ENCODE results near the gene CTSK.
"Not testable (repeated sequence)": the region's sequence is repeated elsewhere in the genome, so short reads cannot be mapped to it uniquely, and the experiment has no call there.

The CTSK gene

DNA sequence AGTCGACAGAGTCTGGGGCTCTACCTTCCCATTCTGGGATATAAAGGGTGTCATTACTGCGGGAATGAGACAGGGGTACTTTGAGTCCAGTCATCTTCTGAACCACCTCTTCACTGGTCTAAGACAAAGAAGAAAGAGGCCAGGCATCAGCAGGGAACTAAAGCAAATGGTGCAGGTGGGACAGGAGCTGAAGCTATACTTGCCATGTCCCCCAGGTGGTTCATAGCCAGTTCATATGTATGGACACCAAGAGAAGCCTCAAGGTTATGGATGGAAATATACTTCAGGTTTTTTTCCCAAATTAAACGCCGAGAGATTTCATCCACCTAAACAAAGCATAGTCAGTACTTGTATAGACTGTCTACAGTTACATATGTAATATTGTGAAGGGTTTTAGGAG, 2.2 kb downstream of the CTSK start:
- H3K9ac ChIP-seq (ENCODE audit: low read length), result no peak overlapping the region
- H3K27me3 ChIP-seq (ENCODE audit: control insufficient read depth, insufficient read depth, low read length), result no peaks in the 10 kb centered on the region
- peaks cover 4% of the 10 kb centered on the region; the same call in 1 of the 2 replicates for H3K36me3 ChIP-seq (ENCODE audit: control insufficient read depth, insufficient read depth, low read length)
- H3K4me1 ChIP-seq (ENCODE audit: control insufficient read depth, insufficient read depth, low read length), result peaks cover 31% of the 10 kb centered on the region
- H3K4me3 ChIP-seq (ENCODE audit: low read depth, low read length), result no peak overlapping the region
- no peak overlapping the region for H3K27ac ChIP-seq (ENCODE audit: low read depth, low read length)
- no peaks in the 10 kb centered on the region for H3K9me3 ChIP-seq (ENCODE audit: control insufficient read depth, insufficient read depth, low read depth, low read length)

GRCh38 chr1:150804671-150805070, 3.4 kb downstream of the CTSK start:
- Histone ChIP-seq H3K9me3 (ENCODE audit: control insufficient read depth, insufficient read depth, low read depth, low read length) (no peaks in the 10 kb centered on the region), H3K27me3 (ENCODE audit: control insufficient read depth, insufficient read depth, low read length) (no peaks in the 10 kb centered on the region), H3K27ac (ENCODE audit: low read depth, low read length) (no peak overlapping the region), H3K4me1 (ENCODE audit: control insufficient read depth, insufficient read depth, low read length) (peaks cover 31% of the 10 kb centered on the region), H3K9ac (ENCODE audit: low read length) (no peak overlapping the region), H3K4me3 (ENCODE audit: low read depth, low read length) (no peak overlapping the region), H3K36me3 (ENCODE audit: control insufficient read depth, insufficient read depth, low read length) (no peaks in the 10 kb centered on the region)

- H3K27me3 ChIP-seq (ENCODE audit: control insufficient read depth, insufficient read depth, low read length), result no peaks in the 10 kb centered on the region
- H3K36me3 ChIP-seq (ENCODE audit: control insufficient read depth, insufficient read depth, low read length), result no peaks in the 10 kb centered on the region
- H3K9me3 ChIP-seq (ENCODE audit: control insufficient read depth, insufficient read depth, low read depth, low read length), result no peaks in the 10 kb centered on the region
- H3K9ac ChIP-seq (ENCODE audit: low read length), result no peak overlapping the region
- H3K4me3 ChIP-seq (ENCODE audit: low read depth, low read length), result no peak overlapping the region
- no peak overlapping the region for H3K27ac ChIP-seq (ENCODE audit: low read depth, low read length)
- H3K4me1 ChIP-seq (ENCODE audit: control insufficient read depth, insufficient read depth, low read length), result peaks cover 21% of the 10 kb centered on the region
Measured at GRCh38 chr1:150799089-150799488, 9.0 kb downstream of the CTSK start.

GRCh38 chr1:150798525-150798924, 9.5 kb downstream of the CTSK start:
- Histone ChIP-seq H3K9me3 (ENCODE audit: control insufficient read depth, insufficient read depth, low read depth, low read length) (no peaks in the 10 kb centered on the region), H3K4me1 (ENCODE audit: control insufficient read depth, insufficient read depth, low read length) (peaks cover 21% of the 10 kb centered on the region), H3K4me3 (ENCODE audit: low read depth, low read length) (no peak overlapping the region), H3K27ac (ENCODE audit: low read depth, low read length) (no peak overlapping the region), H3K9ac (ENCODE audit: low read length) (no peak overlapping the region), H3K27me3 (ENCODE audit: control insufficient read depth, insufficient read depth, low read length) (no peaks in the 10 kb centered on the region), H3K36me3 (ENCODE audit: control insufficient read depth, insufficient read depth, low read length) (no peaks in the 10 kb centered on the region)

DNA sequence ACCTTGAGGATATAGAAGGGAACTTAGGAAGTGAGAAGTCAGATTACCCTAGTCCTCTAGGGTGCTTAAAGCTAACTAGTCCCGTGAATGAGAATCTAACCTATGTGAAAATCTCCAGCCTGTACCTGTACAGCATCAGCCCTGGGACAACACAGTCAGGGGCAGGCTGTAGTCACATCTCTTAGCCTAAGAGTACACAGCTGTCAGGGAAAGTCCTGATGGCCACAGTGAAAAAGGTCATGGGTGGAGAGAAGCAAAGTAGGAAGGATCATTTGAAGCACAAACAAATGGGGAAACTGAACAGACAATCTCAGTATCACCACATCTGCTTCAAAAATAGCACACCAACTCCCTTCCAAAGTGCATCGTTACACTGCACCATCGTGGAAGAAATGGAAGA, 11.7 kb downstream of the CTSK start:
- no peaks in the 10 kb centered on the region for H3K36me3 ChIP-seq (ENCODE audit: control insufficient read depth, insufficient read depth, low read length)
- no peak overlapping the region for H3K4me3 ChIP-seq (ENCODE audit: low read depth, low read length)
- H3K27ac ChIP-seq (ENCODE audit: low read depth, low read length), result no peak overlapping the region

DNA sequence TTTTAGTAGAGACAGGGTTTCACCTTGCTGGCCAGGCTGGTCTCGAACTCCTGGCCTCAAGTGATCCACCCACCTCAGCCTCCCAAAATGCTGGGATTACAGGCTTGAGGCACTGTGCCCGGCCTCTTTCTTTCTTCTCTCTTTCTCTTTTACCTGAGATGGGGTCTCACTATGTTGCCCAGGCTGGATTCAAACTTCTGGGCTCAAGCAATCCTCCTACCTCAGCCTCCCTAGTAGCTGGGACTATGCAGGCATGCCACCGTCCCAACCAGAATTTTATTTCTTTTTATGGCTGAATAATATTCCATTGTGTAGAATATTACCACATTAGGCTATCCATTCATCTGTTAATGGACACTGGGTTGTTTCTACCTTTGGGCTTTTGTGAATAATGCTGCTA, 14.3 kb downstream of the CTSK start:
- H3K4me1 ChIP-seq (ENCODE audit: control insufficient read depth, insufficient read depth, low read length), result peaks cover 14% of the 10 kb centered on the region
- not testable (repeated sequence) for H3K4me3 ChIP-seq (ENCODE audit: low read depth, low read length); H3K27ac ChIP-seq (ENCODE audit: low read depth, low read length); H3K36me3 ChIP-seq (ENCODE audit: control insufficient read depth, insufficient read depth, low read length); H3K9me3 ChIP-seq (ENCODE audit: control insufficient read depth, insufficient read depth, low read depth, low read length); H3K27me3 ChIP-seq (ENCODE audit: control insufficient read depth, insufficient read depth, low read length); H3K9ac ChIP-seq (ENCODE audit: low read length)

More for the DNA sequence above, 11.7 kb downstream of the CTSK start:
- Histone ChIP-seq H3K4me1 (ENCODE audit: control insufficient read depth, insufficient read depth, low read length) (peaks cover 21% of the 10 kb centered on the region), H3K9me3 (ENCODE audit: control insufficient read depth, insufficient read depth, low read depth, low read length) (no peaks in the 10 kb centered on the region), H3K9ac (ENCODE audit: low read length) (no peak overlapping the region), H3K27me3 (ENCODE audit: control insufficient read depth, insufficient read depth, low read length) (no peaks in the 10 kb centered on the region)

DNA sequence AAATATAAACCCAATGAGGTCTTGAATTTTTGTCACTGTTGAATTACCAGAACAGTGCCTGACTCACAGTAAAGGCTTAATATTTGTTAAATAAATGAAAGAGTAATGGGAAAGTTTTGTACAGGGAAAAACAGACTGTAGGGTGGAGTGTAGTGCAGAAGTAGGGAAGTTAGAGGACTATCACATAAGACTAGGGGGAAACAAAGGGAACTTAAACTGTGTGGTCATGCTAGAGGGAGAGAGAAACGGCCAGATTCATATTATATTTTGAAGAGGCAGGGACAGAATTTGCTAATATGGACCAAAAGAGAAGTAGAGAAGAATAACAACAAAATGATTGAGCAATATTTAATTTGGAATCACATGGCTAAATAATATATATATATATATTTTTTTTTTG, 14.8 kb downstream of the CTSK start:
- Histone ChIP-seq H3K36me3 (ENCODE audit: control insufficient read depth, insufficient read depth, low read length) (no peaks in the 10 kb centered on the region), H3K4me3 (ENCODE audit: low read depth, low read length) (no peak overlapping the region), H3K27me3 (ENCODE audit: control insufficient read depth, insufficient read depth, low read length) (no peaks in the 10 kb centered on the region), H3K9me3 (ENCODE audit: control insufficient read depth, insufficient read depth, low read depth, low read length) (no peaks in the 10 kb centered on the region), H3K4me1 (ENCODE audit: control insufficient read depth, insufficient read depth, low read length) (peaks cover 8% of the 10 kb centered on the region), H3K27ac (ENCODE audit: low read depth, low read length) (no peak overlapping the region), H3K9ac (ENCODE audit: low read length) (no peak overlapping the region)

- Histone ChIP-seq H3K4me3 (ENCODE audit: low read depth, low read length) (no peak overlapping the region), H3K9me3 (ENCODE audit: control insufficient read depth, insufficient read depth, low read depth, low read length) (no peaks in the 10 kb centered on the region), H3K36me3 (ENCODE audit: control insufficient read depth, insufficient read depth, low read length) (no peaks in the 10 kb centered on the region), H3K4me1 (ENCODE audit: control insufficient read depth, insufficient read depth, low read length) (no peaks in the 10 kb centered on the region), H3K27ac (ENCODE audit: low read depth, low read length) (no peak overlapping the region), H3K9ac (ENCODE audit: low read length) (no peak overlapping the region), H3K27me3 (ENCODE audit: control insufficient read depth, insufficient read depth, low read length) (no peaks in the 10 kb centered on the region)
Measured at GRCh38 chr1:150791585-150791984, 16.5 kb downstream of the CTSK start.

- Histone ChIP-seq H3K27me3 (ENCODE audit: control insufficient read depth, insufficient read depth, low read length) (no peaks in the 10 kb centered on the region), H3K27ac (ENCODE audit: low read depth, low read length) (no peak overlapping the region), H3K36me3 (ENCODE audit: control insufficient read depth, insufficient read depth, low read length) (no peaks in the 10 kb centered on the region), H3K9me3 (ENCODE audit: control insufficient read depth, insufficient read depth, low read depth, low read length) (no peaks in the 10 kb centered on the region), H3K4me3 (ENCODE audit: low read depth, low read length) (no peak overlapping the region), H3K9ac (ENCODE audit: low read length) (no peak overlapping the region), H3K4me1 (ENCODE audit: control insufficient read depth, insufficient read depth, low read length) (no peaks in the 10 kb centered on the region)
Measured at GRCh38 chr1:150789396-150789795, 18.7 kb downstream of the CTSK start.

DNA sequence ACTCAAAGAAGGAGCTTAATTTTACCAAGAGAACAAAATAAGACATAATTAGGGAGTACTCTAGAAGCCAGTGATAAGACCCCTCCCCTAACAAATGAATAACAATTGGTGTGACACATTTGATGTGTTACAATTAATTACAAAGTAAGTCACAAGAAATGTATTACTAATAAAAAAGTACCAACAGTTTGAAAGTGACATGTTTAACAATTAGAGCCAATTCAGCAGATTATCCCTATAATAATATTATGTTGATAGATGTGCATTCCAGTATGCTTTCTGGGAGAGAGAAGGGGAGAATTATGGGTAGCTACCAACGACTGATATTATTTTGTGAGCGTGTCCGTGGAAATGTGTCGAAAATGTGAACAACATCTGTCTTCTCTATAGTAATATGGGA, 19.1 kb downstream of the CTSK start:
- no peaks in the 10 kb centered on the region for H3K27me3 ChIP-seq (ENCODE audit: control insufficient read depth, insufficient read depth, low read length)
- no peaks in the 10 kb centered on the region for H3K9me3 ChIP-seq (ENCODE audit: control insufficient read depth, insufficient read depth, low read depth, low read length)
- H3K27ac ChIP-seq (ENCODE audit: low read depth, low read length), result no peak overlapping the region
- no peaks in the 10 kb centered on the region for H3K4me1 ChIP-seq (ENCODE audit: control insufficient read depth, insufficient read depth, low read length)
- H3K9ac ChIP-seq (ENCODE audit: low read length), result no peak overlapping the region
- H3K4me3 ChIP-seq (ENCODE audit: low read depth, low read length), result no peak overlapping the region
- H3K36me3 ChIP-seq (ENCODE audit: control insufficient read depth, insufficient read depth, low read length), result no peaks in the 10 kb centered on the region

GRCh38 chr1:150787455-150787854, 20.6 kb downstream of the CTSK start:
- Histone ChIP-seq H3K9me3 (ENCODE audit: control insufficient read depth, insufficient read depth, low read depth, low read length) (no peaks in the 10 kb centered on the region), H3K27me3 (ENCODE audit: control insufficient read depth, insufficient read depth, low read length) (no peaks in the 10 kb centered on the region), H3K4me1 (ENCODE audit: control insufficient read depth, insufficient read depth, low read length) (no peaks in the 10 kb centered on the region), H3K27ac (ENCODE audit: low read depth, low read length) (no peak overlapping the region), H3K4me3 (ENCODE audit: low read depth, low read length) (no peak overlapping the region), H3K9ac (ENCODE audit: low read length) (no peak overlapping the region), H3K36me3 (ENCODE audit: control insufficient read depth, insufficient read depth, low read length) (no peaks in the 10 kb centered on the region)

- Histone ChIP-seq H3K4me1 (ENCODE audit: control insufficient read depth, insufficient read depth, low read length) (no peaks in the 10 kb centered on the region), H3K4me3 (ENCODE audit: low read depth, low read length) (no peak overlapping the region), H3K9ac (ENCODE audit: low read length) (no peak overlapping the region), H3K27me3 (ENCODE audit: control insufficient read depth, insufficient read depth, low read length) (no peaks in the 10 kb centered on the region), H3K9me3 (ENCODE audit: control insufficient read depth, insufficient read depth, low read depth, low read length) (peaks cover 6% of the 10 kb centered on the region), H3K36me3 (ENCODE audit: control insufficient read depth, insufficient read depth, low read length) (no peaks in the 10 kb centered on the region), H3K27ac (ENCODE audit: low read depth, low read length) (no peak overlapping the region)
Measured at GRCh38 chr1:150780510-150780909, 27.6 kb downstream of the CTSK start.
